NCI-H1436 (cell line): Measurements from ENCODE around the gene LMNTD2.
A peak's percentile ranks its signal among the peaks of the same experiment; 100 is the strongest.

Experiments
- DNase-seq: peaks from one replicate; lab custom pipeline; 2025; lab: John Stamatoyannopoulos, UW

LMNTD2 gene

GRCh38 chr11:567011-567628 is 6.6 kb upstream of the LMNTD2 start:
- no peak for DNase-seq

- no peak for DNase-seq
Measured at GRCh38 chr11:565921-566509, 5.5 kb upstream of the LMNTD2 start.

- DNase-seq, result no peak
Measured at GRCh38 chr11:563812-564578, 3.5 kb upstream of the LMNTD2 start.

- DNase-seq, result no peak
Measured at GRCh38 chr11:563066-563811, 2.7 kb upstream of the LMNTD2 start.

- DNase-seq, result no peak
Measured at GRCh38 chr11:562046-562645, 1.6 kb upstream of the LMNTD2 start.

GRCh38 chr11:561148-562003 is 838 bp upstream of the LMNTD2 start:
- DNase-seq, result no peak

- no peak for DNase-seq
Measured at GRCh38 chr11:559712-560304, 730 bp downstream of the LMNTD2 start.

- no peak for DNase-seq
Measured at GRCh38 chr11:559020-559620, 1.4 kb downstream of the LMNTD2 start.

- no peak for DNase-seq
Measured at GRCh38 chr11:558503-558902, 2.0 kb downstream of the LMNTD2 start.

- DNase-seq, result no peak
Measured at GRCh38 chr11:557328-558132, 3.0 kb downstream of the LMNTD2 start.

GRCh38 chr11:556662-557256 is 3.8 kb downstream of the LMNTD2 start:
- no peak for DNase-seq

- DNase-seq, result no peak
Measured at GRCh38 chr11:555780-556661, 4.5 kb downstream of the LMNTD2 start.

- DNase-seq, result no peak
Measured at GRCh38 chr11:555227-555779, 5.2 kb downstream of the LMNTD2 start.

GRCh38 chr11:554428-555226 is 5.9 kb downstream of the LMNTD2 start:
- peak; percentile 91 for DNase-seq

- no peak for DNase-seq
Measured at GRCh38 chr11:553988-554340, 6.6 kb downstream of the LMNTD2 start.

GRCh38 chr11:553083-553987 is 7.2 kb downstream of the LMNTD2 start:
- DNase-seq, result no peak
